Endothelial cell of umbilical vein (primary cell): ENCODE data around the gene AMFR. TPM values are rescaled to one million over a fixed set of nuclear protein-coding genes. Genes with fewer than 3 reads are reported as not detected.

Source experiments
- BruUV-seq: library from RNA; stranded (reverse); fragments of 400-500 nt; replicated peaks from 2 replicates; lab custom pipeline; 2021; lab: Mats Ljungman, UMichigan
- CTCF ChIA-PET: fragments of 300-600, 350-600 bp; sonication (Branson Sonifier 250); formaldehyde crosslinking; loops from one replicate; lab custom pipeline; 2021; ENCODE audit warnings: antibody characterized with exemption, inconsistent platforms; lab: Charles Lee
- POLR2A ChIA-PET: fragments of 300-600, 350-600 bp; sonication (Branson Sonifier 250); formaldehyde crosslinking; loops from one replicate; lab custom pipeline; 2021; ENCODE audit warnings: antibody characterized with exemption, inconsistent platforms; lab: Charles Lee
- DNase-seq: peaks from one replicate; pipeline ENCODE4 v3.0.0-alpha.2; 2011; ENCODE audit warnings: low read depth, low spot score
- FAIRE-seq: peaks from 2 replicates; lab custom pipeline; 2011; peaks lifted over from hg19 to GRCh38; lab: Jason Lieb, UNC
- H2AFZ ChIP-seq: 2 replicates; pipeline ENCODE4 v1.6.0; 2012; ENCODE audit warnings: low read depth, low read length, control low read depth, inconsistent platforms
- H3K27ac ChIP-seq: 2 replicates; pipeline ENCODE4 v1.5.1; 2011; ENCODE audit warnings: low read depth, mild to moderate bottlenecking, control low read depth, low read length, moderate library complexity; ENCODE audit not compliant: insufficient read depth
- H3K27me3 ChIP-seq, 2 experiments: 2 replicates each; pipeline versions ENCODE4 v1.6.0 to v1.6.1; 2011; ENCODE audit warnings: low read length in 2 of 2, mixed read lengths in 1 of 2; ENCODE audit not compliant: control insufficient read depth in 2 of 2, insufficient read depth in 2 of 2
- H3K36me3 ChIP-seq, 2 experiments: 2 replicates in 1 of 2; 3 replicates in 1 of 2; pipeline ENCODE4 v1.5.1; 2011; ENCODE audit warnings: low read length in 2 of 2, mild to moderate bottlenecking in 1 of 2, moderate library complexity in 1 of 2; ENCODE audit not compliant: control insufficient read depth in 2 of 2, insufficient read depth in 2 of 2; ENCODE audit errors: extremely low read depth in 1 of 2
- H3K4me1 ChIP-seq: 3 replicates; pipeline ENCODE4 v1.5.1; 2011; ENCODE audit warnings: mild to moderate bottlenecking, low read length; ENCODE audit not compliant: control insufficient read depth, insufficient read depth; ENCODE audit errors: extremely low read depth
- H3K4me2 ChIP-seq: 2 replicates; pipeline ENCODE4 v1.6.1; 2011; ENCODE audit warnings: low read length, control low read depth, mixed read lengths; ENCODE audit not compliant: insufficient read depth
- H3K4me3 ChIP-seq, 3 experiments: fragments of 200-600 bp in 1 of 3; sonication (generic), shearing (Covaris generic) in 1 of 3; replicated peaks in 1 of 3; 2 replicates each; pipeline ENCODE4 v1.5.1; 2011 to 2016; ENCODE audit warnings: control low read depth in 3 of 3, low read length in 3 of 3, mild to moderate bottlenecking in 2 of 3, inconsistent platforms in 1 of 3, low read depth in 1 of 3, moderate library complexity in 1 of 3; ENCODE audit not compliant: insufficient read depth in 1 of 3
- H3K79me2 ChIP-seq: 2 replicates; pipeline ENCODE4 v1.6.0; 2012; ENCODE audit warnings: low read length, inconsistent platforms; ENCODE audit not compliant: control insufficient read depth, insufficient read depth
- H3K9ac ChIP-seq: replicated peaks from 2 replicates; pipeline ENCODE3; 2011; ENCODE audit warnings: low read length, control low read depth; ENCODE audit not compliant: insufficient read depth; ENCODE audit errors: extremely low read depth
- H3K9me1 ChIP-seq: replicated peaks from 3 replicates; pipeline ENCODE4 v1.6.0; 2011; ENCODE audit warnings: mild to moderate bottlenecking, low read length; ENCODE audit not compliant: control insufficient read depth, insufficient read depth; ENCODE audit errors: extremely low read depth
- H3K9me3 ChIP-seq: replicated peaks from 2 replicates; pipeline ENCODE4 v1.5.1; 2012; ENCODE audit warnings: low read length, inconsistent platforms; ENCODE audit not compliant: control insufficient read depth, insufficient read depth
- H4K20me1 ChIP-seq: replicated peaks from 2 replicates; pipeline ENCODE3; 2011; ENCODE audit warnings: mild to moderate bottlenecking, low read length; ENCODE audit not compliant: control insufficient read depth, insufficient read depth; ENCODE audit errors: extremely low read depth
- CTCF ChIP-seq, 2 donors: IDR thresholded peaks; 1 replicate in 1 of 2; 2 replicates in 1 of 2; pipeline ENCODE4 v1.5.1; 2011; ENCODE audit warnings: low read length in 2 of 2, mild to moderate bottlenecking in 2 of 2, moderate library complexity in 2 of 2, control low read depth in 1 of 2, inconsistent platforms in 1 of 2, low read depth in 1 of 2; ENCODE audit not compliant: insufficient read depth in 1 of 2; ENCODE audit errors: extremely low read depth in 1 of 2
- EZH2 ChIP-seq: IDR thresholded peaks from 2 replicates; pipeline ENCODE4 v1.6.1; 2012; ENCODE audit warnings: borderline replicate concordance, low read depth, mild to moderate bottlenecking, moderate library complexity, low read length, inconsistent platforms; ENCODE audit not compliant: severe bottlenecking
- FOS ChIP-seq: IDR thresholded peaks from 2 replicates; pipeline ENCODE4 v1.6.1; 2011; ENCODE audit warnings: mild to moderate bottlenecking, low read length, moderate library complexity, borderline replicate concordance; ENCODE audit not compliant: insufficient read depth
- GATA2 ChIP-seq: IDR thresholded peaks from 2 replicates; pipeline ENCODE4 v1.7.0; 2011; ENCODE audit warnings: low read depth, mild to moderate bottlenecking, moderate library complexity, mixed read lengths, low read length; ENCODE audit not compliant: insufficient read length, insufficient read depth
- JUN ChIP-seq: IDR thresholded peaks from 2 replicates; pipeline ENCODE4 v1.6.1; 2011; ENCODE audit warnings: borderline replicate concordance, low read depth; ENCODE audit not compliant: insufficient read length, insufficient read depth
- MAX ChIP-seq: IDR thresholded peaks from 2 replicates; pipeline ENCODE4 v1.6.1; 2011; ENCODE audit not compliant: insufficient read depth, insufficient read length
- MYC ChIP-seq: IDR thresholded peaks from one replicate; pipeline ENCODE4 v1.6.1; 2011; ENCODE audit warnings: mild to moderate bottlenecking, low read depth, low read length
- POLR2A ChIP-seq: IDR thresholded peaks from 2 replicates; pipeline ENCODE4 v1.6.1; 2012; ENCODE audit warnings: low read depth, mild to moderate bottlenecking, control low read depth, low read length
- POLR2AphosphoS5 ChIP-seq: IDR thresholded peaks from 2 replicates; pipeline ENCODE4 v1.6.1; 2012; ENCODE audit warnings: low read depth, mild to moderate bottlenecking, control low read depth, low read length, moderate library complexity; ENCODE audit not compliant: insufficient read depth
- dilution Hi-C: fragments of 300-500 bp; cut with MboI; formaldehyde crosslinking; loops from one replicate; pipeline ENCODE4 v1.15.0; 2019; ENCODE audit warnings: low sequenced_read_pairs; ENCODE audit not compliant: extremely low pct_ligation_motif_present
- intact Hi-C: fragments of 100-400 bp; cut with micrococcal nuclease; formaldehyde crosslinking; loops from one replicate; pipeline ENCODE4 v1.10.0; 2022
- polyA plus RNA-seq, 4 experiments: library from polyadenylated mRNA; depleted of rRNA in 3 of 4; stranded (reverse) in 3 of 4; unstranded in 1 of 4; fragments of >200 nt; gene quantifications; 2 replicates each; pipeline versions ENCODE4 v1.2.1 to v1.2.3, GENCODE V29; 2011 to 2012; ENCODE audit warnings: missing spikeins in 1 of 4
- total RNA-seq: library from RNA; stranded (reverse); gene quantifications from 2 replicates; pipeline ENCODE4 v1.2.3, GENCODE V29; 2021

The AMFR gene
- total and polyA plus RNA-seq, 2 donors (not counting 3 experiments of a cell fraction or from before 2014, with no cell fraction given) = 66.5 to 71.7 TPM

- CTCF ChIA-PET = no interaction called here
- Histone ChIP-seq H3K4me2 (no peak overlapping the region), H3K27me3 (no peaks in the 10 kb centered on the region), H3K4me1 (no peaks in the 10 kb centered on the region), H3K36me3 (peaks cover 0 to 39% of the 10 kb centered on the region in 2 experiments), H3K27ac (no peak overlapping the region), H2AFZ (no peak overlapping the region), H3K4me3 (no peak overlapping the region), H4K20me1 (no peaks in the 10 kb centered on the region), H3K9me3 (no peaks in the 10 kb centered on the region), H3K9ac (no peak overlapping the region), H3K9me1 (no peaks in the 10 kb centered on the region), H3K79me2 (peaks cover 8% of the 10 kb centered on the region)
- intact Hi-C loops = no loop called here
- BruUV-seq = no TSS peak
- dilution Hi-C loops = no loop called here
- DNase-seq (no peak), FAIRE-seq (no peak)
- no peak for TF ChIP-seq POLR2A
- no peak for TF ChIP-seq FOS
- TF ChIP-seq GATA2 = no peak
- TF ChIP-seq MAX = no peak
- TF ChIP-seq MYC = no peak
- TF ChIP-seq POLR2AphosphoS5 = no peak
- no peak for TF ChIP-seq CTCF (IDR thresholded peaks at IDR 0.05; ENCODE audit: extremely low read depth in 1 of 2, insufficient read depth in 1 of 2, low read depth in 1 of 2, low read length in 2 of 2)
- TF ChIP-seq EZH2 = no peak
- TF ChIP-seq JUN = no peak
- POLR2A ChIA-PET = no interaction called here
These were observed 32.7 kb upstream of the AMFR start for GRCh38 chr16:56457927-56458470.
